Measurements from ENCODE around the gene XKRX. TPM values are rescaled to one million over a fixed set of nuclear protein-coding genes. Genes with fewer than 3 reads are reported as not detected.
A peak's percentile ranks its signal among the peaks of the same experiment; 100 is the strongest.

XKRX gene
- total and polyA plus RNA-seq, 2 of the 13 experiments (the other 11 are each of a cell fraction or from before 2014, with no cell fraction given), result not detected

- H4K20me1 ChIP-seq (ENCODE audit: insufficient read depth, low read length), result no peaks in the 10 kb centered on the region
- intact Hi-C loops (cut with micrococcal nuclease; ENCODE audit: unreplicated experiment) (loop anchor here (1.0 kb wide), 1 partner anchor 22 kb away; no protein-coding TSS in a partner anchor), in situ Hi-C loops (cut with HindIII; ENCODE audit: extremely low pct_ligation_motif_present, low pct_unique_long_range_greater_than_20kb) (loop anchor here (25.0 kb wide), 1 partner anchor 304 kb away; no protein-coding TSS in a partner anchor)
- BruUV-seq (replicated peaks), result no TSS peak
- peaks cover 35% of the 10 kb centered on the region for H3K4me1 ChIP-seq (ENCODE audit: insufficient read depth, low read length)
- FAIRE-seq (no peak), ATAC-seq (peak; percentile 42; the same call in 2 of the 3 replicates), DNase-seq (ENCODE audit: low spot score) (peak; percentile 68)
- ChIA-PET POLR2A (interaction anchor here (0.7 kb wide), 2 partner anchors 9 to 41 kb away, joined by 3 read pairs; partner anchors contain the start of gene NOX1), CTCF (ENCODE audit: low intra/inter-chr PET ratio, low total read pairs) (no interaction called here)
- H2AFZ ChIP-seq (ENCODE audit: low read length), result no peak overlapping the region
- H3K4me2 ChIP-seq (ENCODE audit: low read depth, low read length), result peak overlapping the region; percentile 45
- H3K4me3 ChIP-seq (replicated peaks in 1 of 3; ENCODE audit: insufficient read depth in 1 of 3, low read depth in 2 of 3, low read length in 3 of 3), result no peak overlapping the region; a peak in 1 of 6 replicates
- H3K36me3 ChIP-seq (replicated peaks in 1 of 2; ENCODE audit: control insufficient read depth in 1 of 2, insufficient read depth in 2 of 2, low read length in 2 of 2), result no peaks in the 10 kb centered on the region
- WGBS (ENCODE audit: low lambda C conversion rate), result 2% methylated on average over 4 of the region's 4 CpGs
- no peak overlapping the region for H3K9ac ChIP-seq (ENCODE audit: insufficient read depth, low read depth, low read length)
- no peaks in the 10 kb centered on the region for H3K9me3 ChIP-seq (ENCODE audit: low read length)
- no peaks in the 10 kb centered on the region for H3K27me3 ChIP-seq (ENCODE audit: control insufficient read depth in 1 of 2, insufficient read depth in 2 of 2, low read length in 2 of 2)
- no peaks in the 10 kb centered on the region for H3K79me2 ChIP-seq (ENCODE audit: insufficient read depth, low read length)
- H3K27ac ChIP-seq (ENCODE audit: extremely low read length, insufficient read depth, low read length), result no peak overlapping the region
- TF ChIP-seq, protein P1, sequence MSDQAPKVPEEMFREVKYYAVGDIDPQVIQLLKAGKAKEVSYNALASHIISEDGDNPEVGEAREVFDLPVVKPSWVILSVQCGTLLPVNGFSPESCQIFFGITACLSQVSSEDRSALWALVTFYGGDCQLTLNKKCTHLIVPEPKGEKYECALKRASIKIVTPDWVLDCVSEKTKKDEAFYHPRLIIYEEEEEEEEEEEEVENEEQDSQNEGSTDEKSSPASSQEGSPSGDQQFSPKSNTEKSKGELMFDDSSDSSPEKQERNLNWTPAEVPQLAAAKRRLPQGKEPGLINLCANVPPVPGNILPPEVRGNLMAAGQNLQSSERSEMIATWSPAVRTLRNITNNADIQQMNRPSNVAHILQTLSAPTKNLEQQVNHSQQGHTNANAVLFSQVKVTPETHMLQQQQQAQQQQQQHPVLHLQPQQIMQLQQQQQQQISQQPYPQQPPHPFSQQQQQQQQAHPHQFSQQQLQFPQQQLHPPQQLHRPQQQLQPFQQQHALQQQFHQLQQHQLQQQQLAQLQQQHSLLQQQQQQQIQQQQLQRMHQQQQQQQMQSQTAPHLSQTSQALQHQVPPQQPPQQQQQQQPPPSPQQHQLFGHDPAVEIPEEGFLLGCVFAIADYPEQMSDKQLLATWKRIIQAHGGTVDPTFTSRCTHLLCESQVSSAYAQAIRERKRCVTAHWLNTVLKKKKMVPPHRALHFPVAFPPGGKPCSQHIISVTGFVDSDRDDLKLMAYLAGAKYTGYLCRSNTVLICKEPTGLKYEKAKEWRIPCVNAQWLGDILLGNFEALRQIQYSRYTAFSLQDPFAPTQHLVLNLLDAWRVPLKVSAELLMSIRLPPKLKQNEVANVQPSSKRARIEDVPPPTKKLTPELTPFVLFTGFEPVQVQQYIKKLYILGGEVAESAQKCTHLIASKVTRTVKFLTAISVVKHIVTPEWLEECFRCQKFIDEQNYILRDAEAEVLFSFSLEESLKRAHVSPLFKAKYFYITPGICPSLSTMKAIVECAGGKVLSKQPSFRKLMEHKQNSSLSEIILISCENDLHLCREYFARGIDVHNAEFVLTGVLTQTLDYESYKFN (CRISPR knock-in tag; conservative IDR thresholded peaks at IDR 0.05), result peak; percentile 55; the same call in 1 of the 2 replicates
- TF ChIP-seq, protein P2, sequence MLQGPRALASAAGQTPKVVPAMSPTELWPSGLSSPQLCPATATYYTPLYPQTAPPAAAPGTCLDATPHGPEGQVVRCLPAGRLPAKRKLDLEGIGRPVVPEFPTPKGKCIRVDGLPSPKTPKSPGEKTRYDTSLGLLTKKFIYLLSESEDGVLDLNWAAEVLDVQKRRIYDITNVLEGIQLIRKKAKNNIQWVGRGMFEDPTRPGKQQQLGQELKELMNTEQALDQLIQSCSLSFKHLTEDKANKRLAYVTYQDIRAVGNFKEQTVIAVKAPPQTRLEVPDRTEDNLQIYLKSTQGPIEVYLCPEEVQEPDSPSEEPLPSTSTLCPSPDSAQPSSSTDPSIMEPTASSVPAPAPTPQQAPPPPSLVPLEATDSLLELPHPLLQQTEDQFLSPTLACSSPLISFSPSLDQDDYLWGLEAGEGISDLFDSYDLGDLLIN (CRISPR knock-in tag; IDR thresholded peaks at IDR 0.05; ENCODE audit: borderline replicate concordance), result no peak
- TF ChIP-seq HNF4A (CRISPR knock-in tag; IDR thresholded peaks at IDR 0.05) (peak; percentile 10; the same call in 1 of the 2 replicates), ZNF75D (CRISPR knock-in tag; IDR thresholded peaks at IDR 0.05; ENCODE audit: borderline replicate concordance) (no peak), NCOA2 (CRISPR knock-in tag; IDR thresholded peaks at IDR 0.05) (peak; percentile 59), PCBP2 (optimal IDR thresholded peaks at IDR 0.05; ENCODE audit: low read depth, low read length, poor library complexity, severe bottlenecking) (no peak), NCOA5 (CRISPR knock-in tag; IDR thresholded peaks at IDR 0.05) (no peak), NFIC (IDR thresholded peaks at IDR 0.05; ENCODE audit: low read length) (peak; percentile 58; the same call in 1 of the 2 replicates), REPIN1 (CRISPR knock-in tag; IDR thresholded peaks at IDR 0.05; ENCODE audit: borderline replicate concordance, low read depth) (no peak), EP300 (IDR thresholded peaks at IDR 0.05; ENCODE audit: low read depth in 2 of 2, low read length in 2 of 2) (peak in 1 of 2 experiments; percentile 69; a peak in 2 of 4 replicates), EP300 (CRISPR knock-in tag; IDR thresholded peaks at IDR 0.05; ENCODE audit: borderline replicate concordance) (peak; percentile 49; the same call in 1 of the 2 replicates)
- TF ChIP-seq, protein P3, sequence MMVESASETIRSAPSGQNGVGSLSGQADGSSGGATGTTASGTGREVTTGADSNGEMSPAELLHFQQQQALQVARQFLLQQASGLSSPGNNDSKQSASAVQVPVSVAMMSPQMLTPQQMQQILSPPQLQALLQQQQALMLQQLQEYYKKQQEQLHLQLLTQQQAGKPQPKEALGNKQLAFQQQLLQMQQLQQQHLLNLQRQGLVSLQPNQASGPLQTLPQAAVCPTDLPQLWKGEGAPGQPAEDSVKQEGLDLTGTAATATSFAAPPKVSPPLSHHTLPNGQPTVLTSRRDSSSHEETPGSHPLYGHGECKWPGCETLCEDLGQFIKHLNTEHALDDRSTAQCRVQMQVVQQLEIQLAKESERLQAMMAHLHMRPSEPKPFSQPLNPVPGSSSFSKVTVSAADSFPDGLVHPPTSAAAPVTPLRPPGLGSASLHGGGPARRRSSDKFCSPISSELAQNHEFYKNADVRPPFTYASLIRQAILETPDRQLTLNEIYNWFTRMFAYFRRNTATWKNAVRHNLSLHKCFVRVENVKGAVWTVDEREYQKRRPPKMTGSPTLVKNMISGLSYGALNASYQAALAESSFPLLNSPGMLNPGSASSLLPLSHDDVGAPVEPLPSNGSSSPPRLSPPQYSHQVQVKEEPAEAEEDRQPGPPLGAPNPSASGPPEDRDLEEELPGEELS (CRISPR knock-in tag; IDR thresholded peaks at IDR 0.05), result peak; percentile 20; the same call in 1 of the 2 replicates
- TF ChIP-seq, protein P4, sequence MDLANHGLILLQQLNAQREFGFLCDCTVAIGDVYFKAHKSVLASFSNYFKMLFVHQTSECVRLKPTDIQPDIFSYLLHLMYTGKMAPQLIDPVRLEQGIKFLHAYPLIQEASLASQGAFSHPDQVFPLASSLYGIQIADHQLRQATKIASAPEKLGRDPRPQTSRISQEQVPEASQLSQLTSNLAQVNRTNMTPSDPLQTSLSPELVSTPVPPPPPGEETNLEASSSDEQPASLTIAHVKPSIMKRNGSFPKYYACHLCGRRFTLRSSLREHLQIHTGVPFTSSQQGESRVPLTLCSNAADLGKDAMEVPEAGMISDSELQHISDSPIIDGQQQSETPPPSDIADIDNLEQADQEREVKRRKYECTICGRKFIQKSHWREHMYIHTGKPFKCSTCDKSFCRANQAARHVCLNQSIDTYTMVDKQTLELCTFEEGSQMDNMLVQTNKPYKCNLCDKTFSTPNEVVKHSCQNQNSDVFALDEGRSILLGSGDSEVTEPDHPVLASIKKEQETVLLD (CRISPR knock-in tag; IDR thresholded peaks at IDR 0.05; ENCODE audit: low read depth), result no peak
- TF ChIP-seq, protein P5, sequence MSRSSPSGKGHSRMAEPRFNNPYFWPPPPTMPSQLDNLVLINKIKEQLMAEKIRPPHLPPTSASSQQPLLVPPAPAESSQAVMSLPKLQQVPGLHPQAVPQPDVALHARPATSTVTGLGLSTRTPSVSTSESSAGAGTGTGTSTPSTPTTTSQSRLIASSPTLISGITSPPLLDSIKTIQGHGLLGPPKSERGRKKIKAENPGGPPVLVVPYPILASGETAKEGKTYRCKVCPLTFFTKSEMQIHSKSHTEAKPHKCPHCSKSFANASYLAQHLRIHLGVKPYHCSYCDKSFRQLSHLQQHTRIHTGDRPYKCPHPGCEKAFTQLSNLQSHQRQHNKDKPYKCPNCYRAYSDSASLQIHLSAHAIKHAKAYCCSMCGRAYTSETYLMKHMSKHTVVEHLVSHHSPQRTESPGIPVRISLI (CRISPR knock-in tag; IDR thresholded peaks at IDR 0.05; ENCODE audit: borderline replicate concordance), result peak; percentile 83
Measured at GRCh38 chrX:100883654-100884053, 45.1 kb downstream of the XKRX start.
